ENCODE measurements around the gene C1orf174. TPM values are rescaled to one million over a fixed set of nuclear protein-coding genes. Genes with fewer than 3 reads are reported as not detected.

C1orf174 gene
- total and polyA plus RNA-seq, 2 of the 13 experiments (the other 11 are each of a cell fraction or from before 2014, with no cell fraction given), result 21.6 to 31.4 TPM

- WGBS (ENCODE audit: low lambda C conversion rate), result 83% methylated on average over 4 of the region's 18 CpGs
- BruUV-seq (replicated peaks), result no TSS peak
- Histone ChIP-seq H3K27me3 (ENCODE audit: control insufficient read depth in 1 of 2, insufficient read depth in 2 of 2, low read length in 2 of 2) (no peaks in the 10 kb centered on the region), H3K4me1 (ENCODE audit: insufficient read depth, low read length) (peaks cover 6% of the 10 kb centered on the region), H2AFZ (ENCODE audit: low read length) (no peak overlapping the region), H3K9ac (ENCODE audit: insufficient read depth, low read depth, low read length) (no peak overlapping the region), H3K9me3 (ENCODE audit: low read length) (no peaks in the 10 kb centered on the region), H3K79me2 (ENCODE audit: insufficient read depth, low read length) (no peaks in the 10 kb centered on the region), H3K27ac (ENCODE audit: extremely low read length, insufficient read depth, low read length) (no peak overlapping the region), H3K4me3 (replicated peaks in 1 of 3; ENCODE audit: insufficient read depth in 1 of 3, low read depth in 2 of 3, low read length in 3 of 3) (no peak overlapping the region), H4K20me1 (ENCODE audit: insufficient read depth, low read length) (no peaks in the 10 kb centered on the region), H3K36me3 (replicated peaks in 1 of 2; ENCODE audit: control insufficient read depth in 1 of 2, insufficient read depth in 2 of 2, low read length in 2 of 2) (peaks cover 4 to 8% of the 10 kb centered on the region in 2 experiments; a peak in 3 of 5 replicates), H3K4me2 (ENCODE audit: low read depth, low read length) (no peak overlapping the region)
- CTCF ChIA-PET (ENCODE audit: low intra/inter-chr PET ratio, low total read pairs), result no interaction called here
- POLR2A ChIA-PET, result no interaction called here
- no peak for TF ChIP-seq KLF12 (CRISPR knock-in tag; IDR thresholded peaks at IDR 0.05; ENCODE audit: borderline replicate concordance)
- no peak for TF ChIP-seq NFIC (IDR thresholded peaks at IDR 0.05; ENCODE audit: low read length)
- no peak for TF ChIP-seq DDIT3 (CRISPR knock-in tag; IDR thresholded peaks at IDR 0.05)
- TF ChIP-seq ZNF414 (CRISPR knock-in tag; IDR thresholded peaks at IDR 0.05), result no peak
- no peak for TF ChIP-seq ZNF616 (CRISPR knock-in tag; IDR thresholded peaks at IDR 0.05; ENCODE audit: low read depth)
- ATAC-seq, result no peak; the same call in 2 of the 3 replicates
- intact Hi-C loops (cut with micrococcal nuclease; ENCODE audit: unreplicated experiment), result no loop called here
- no peak for DNase-seq (ENCODE audit: low spot score)
- in situ Hi-C loops (cut with HindIII; ENCODE audit: extremely low pct_ligation_motif_present, low pct_unique_long_range_greater_than_20kb), result no loop called here
- FAIRE-seq, result no peak
These were observed 30.2 kb downstream of the C1orf174 start for GRCh38 chr1:3869751-3870301.

GRCh38 chr1:3868464-3869006 lies 31.5 kb downstream of the C1orf174 start:
- H3K9me3 ChIP-seq (ENCODE audit: low read length), result no peaks in the 10 kb centered on the region
- no peak overlapping the region for H3K4me2 ChIP-seq (ENCODE audit: low read depth, low read length)
- in situ Hi-C loops (cut with HindIII; ENCODE audit: extremely low pct_ligation_motif_present, low pct_unique_long_range_greater_than_20kb) (no loop called here), intact Hi-C loops (cut with micrococcal nuclease; ENCODE audit: unreplicated experiment) (no loop called here)
- no peak overlapping the region for H3K9ac ChIP-seq (ENCODE audit: insufficient read depth, low read depth, low read length)
- no peak overlapping the region for H3K27ac ChIP-seq (ENCODE audit: extremely low read length, insufficient read depth, low read length)
- no peaks in the 10 kb centered on the region for H3K79me2 ChIP-seq (ENCODE audit: insufficient read depth, low read length)
- no peak for FAIRE-seq
- CTCF ChIA-PET (ENCODE audit: low intra/inter-chr PET ratio, low total read pairs), result no interaction called here
- 94% methylated on average over 13 of the region's 13 CpGs for WGBS (ENCODE audit: low lambda C conversion rate)
- no TSS peak for BruUV-seq (replicated peaks)
- H3K36me3 ChIP-seq (replicated peaks in 1 of 2; ENCODE audit: control insufficient read depth in 1 of 2, insufficient read depth in 2 of 2, low read length in 2 of 2), result peaks cover 1 to 8% of the 10 kb centered on the region in 2 experiments; a peak in 2 of 5 replicates
- no peak; the same call in 1 of the 3 replicates for ATAC-seq
- TF ChIP-seq ZFP90 (CRISPR knock-in tag; IDR thresholded peaks at IDR 0.05; ENCODE audit: borderline replicate concordance), result no peak
- TF ChIP-seq HNRNPL (IDR thresholded peaks at IDR 0.05; ENCODE audit: low read depth, low read length), result 0 out of 2 replicates have a peak, but pooled peaks have one; percentile 50
- no peak for TF ChIP-seq ZNF33A (CRISPR knock-in tag; IDR thresholded peaks at IDR 0.05; ENCODE audit: borderline replicate concordance)
- DNase-seq (ENCODE audit: low spot score), result no peak
- H3K27me3 ChIP-seq (ENCODE audit: control insufficient read depth in 1 of 2, insufficient read depth in 2 of 2, low read length in 2 of 2), result no peaks in the 10 kb centered on the region
- no peak overlapping the region for H3K4me3 ChIP-seq (replicated peaks in 1 of 3; ENCODE audit: insufficient read depth in 1 of 3, low read depth in 2 of 3, low read length in 3 of 3)
- H2AFZ ChIP-seq (ENCODE audit: low read length), result no peak overlapping the region
- peaks cover 12% of the 10 kb centered on the region for H3K4me1 ChIP-seq (ENCODE audit: insufficient read depth, low read length)
- POLR2A ChIA-PET, result no interaction called here
- no peaks in the 10 kb centered on the region for H4K20me1 ChIP-seq (ENCODE audit: insufficient read depth, low read length)
